ENCODE data around the gene PCDHGB7.
"Not testable (repeated sequence)": the region's sequence is repeated elsewhere in the genome, so short reads cannot be mapped to it uniquely, and the experiment has no call there.

- TF ChIP-seq CTCF (conservative IDR thresholded peaks at IDR 0.05; ENCODE audit: low read depth, low read length); EZH2 (IDR thresholded peaks at IDR 0.05; ENCODE audit: borderline replicate concordance, low read depth, low read length, poor library complexity, severe bottlenecking): not testable (repeated sequence)
Observed at GRCh38 chr5:141387557-141388311, 29.7 kb upstream of the PCDHGB7 start, which contains the start of gene PCDHGB4.

Data from A673 (cell line).